HCT116 (cell line): ENCODE results near the gene CPTP.
A peak's percentile ranks its signal among the peaks of the same experiment; 100 is the strongest.

Source experiments
- ATF3 ChIP-seq: IDR thresholded peaks from 2 replicates; pipeline ENCODE4 v1.6.1; 2012
- CTCF ChIP-seq, 3 experiments: fragments of 200-600 bp in 1 of 3; sonication (generic) in 1 of 3; IDR thresholded peaks in 2 of 3; conservative IDR thresholded peaks in 1 of 3; 2 replicates each; pipeline ENCODE4 v1.5.1; 2012 to 2017; ENCODE audit warnings: low read depth in 2 of 3, low read length in 2 of 3, antibody characterized with exemption in 1 of 3, borderline replicate concordance in 1 of 3, control low read depth in 1 of 3, mild to moderate bottlenecking in 1 of 3, mixed read lengths in 1 of 3, mixed run types in 1 of 3, moderate library complexity in 1 of 3; ENCODE audit not compliant: insufficient read depth in 1 of 3
- EZH2 ChIP-seq: fragments of 200-600 bp; sonication (generic); IDR thresholded peaks from 2 replicates; pipeline ENCODE4 v1.6.1; 2017; ENCODE audit warnings: antibody characterized with exemption, mixed run types
- JUND ChIP-seq: IDR thresholded peaks from 2 replicates; pipeline ENCODE4 v1.6.1; 2012
- POLR2A ChIP-seq: IDR thresholded peaks from 2 replicates; pipeline ENCODE4 v1.7.0; 2011; ENCODE audit warnings: borderline replicate concordance; ENCODE audit not compliant: insufficient read depth, insufficient read length; ENCODE audit errors: extremely low read depth
- POLR2AphosphoS5 ChIP-seq: IDR thresholded peaks from 2 replicates; pipeline ENCODE4 v1.6.1; 2011; ENCODE audit warnings: mild to moderate bottlenecking, low read depth, low read length, moderate library complexity
- RAD21 ChIP-seq: IDR thresholded peaks from 2 replicates; pipeline ENCODE4 v1.6.1; 2012; ENCODE audit warnings: low read depth, mild to moderate bottlenecking
- REST ChIP-seq: IDR thresholded peaks from 2 replicates; pipeline ENCODE4 v1.6.1; 2012; ENCODE audit warnings: low read depth
- SIN3A ChIP-seq: IDR thresholded peaks from 2 replicates; pipeline ENCODE4 v1.6.1; 2012; ENCODE audit warnings: low read depth
- SP1 ChIP-seq: IDR thresholded peaks from 2 replicates; pipeline ENCODE4 v1.6.1; 2012; ENCODE audit warnings: low read depth
- SRF ChIP-seq: IDR thresholded peaks from 2 replicates; pipeline ENCODE4 v1.6.1; 2012; ENCODE audit warnings: low read depth
- YY1 ChIP-seq: IDR thresholded peaks from 2 replicates; pipeline ENCODE4 v1.6.1; 2011; ENCODE audit warnings: low read length, low read depth, moderate library complexity, mild to moderate bottlenecking; ENCODE audit not compliant: insufficient replicate concordance; ENCODE audit errors: extremely low read depth
- ZBTB33 ChIP-seq: IDR thresholded peaks from 2 replicates; pipeline ENCODE4 v1.6.1; 2011; ENCODE audit warnings: mild to moderate bottlenecking, low read length, moderate library complexity; ENCODE audit not compliant: insufficient replicate concordance; ENCODE audit errors: extremely low read depth
- ZFX ChIP-seq: fragments of 450-650 bp; IDR thresholded peaks from 2 replicates; pipeline ENCODE4 v1.6.1; 2017

DNA sequence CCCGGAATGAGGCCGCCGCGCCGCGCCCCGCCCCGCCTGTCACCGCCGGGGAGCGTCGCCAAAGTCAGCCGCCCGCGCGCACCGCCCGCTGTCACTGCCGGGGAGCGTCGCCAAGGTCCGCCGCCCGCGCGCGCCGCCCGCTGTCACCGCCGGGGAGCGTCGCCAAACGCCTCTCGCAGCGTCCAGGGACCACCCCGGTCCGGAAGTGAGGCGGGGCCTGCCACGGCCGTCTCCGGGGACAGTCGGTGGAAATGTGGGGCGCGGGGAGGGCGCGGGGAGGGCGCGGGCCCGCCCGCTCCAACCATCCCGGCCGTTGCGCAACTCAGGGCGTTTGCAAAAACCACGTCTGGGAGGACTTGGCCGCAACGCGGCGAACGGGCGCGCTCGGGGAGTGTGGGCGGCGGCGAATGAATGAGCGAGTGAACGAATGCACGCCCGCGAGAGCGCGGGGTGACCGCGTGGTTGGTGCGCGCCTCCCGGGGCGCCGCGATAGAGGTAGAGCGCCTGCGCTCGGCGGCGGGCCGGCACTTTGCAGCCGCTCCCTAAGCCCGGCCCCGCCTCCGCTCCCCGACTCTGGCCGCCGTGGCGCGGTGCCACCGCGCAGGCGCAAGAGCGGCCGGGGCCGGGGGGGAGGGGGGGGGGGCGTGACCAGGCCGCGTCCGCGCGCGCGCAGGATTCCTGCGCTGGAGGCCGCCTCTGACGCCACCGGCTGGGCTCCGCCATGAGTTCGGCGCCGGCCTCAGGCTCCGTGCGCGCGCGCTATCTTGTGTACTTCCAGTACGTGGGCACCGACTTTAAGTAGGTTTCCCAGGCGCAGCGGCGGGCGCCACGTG is 16.5 kb upstream of the CPTP start, which contains the start of the genes ACAP3 and PUSL1:
- TF ChIP-seq CTCF (IDR thresholded peaks at IDR 0.05 in 2 of 3, conservative IDR thresholded peaks at IDR 0.05 in 1 of 3; ENCODE audit: borderline replicate concordance in 1 of 3, insufficient read depth in 1 of 3, low read depth in 2 of 3, low read length in 2 of 3) = no peak
- TF ChIP-seq RAD21 = no peak
- no peak for TF ChIP-seq SRF
- no peak for TF ChIP-seq ZBTB33
- no peak for TF ChIP-seq ATF3
- no peak for TF ChIP-seq REST
- no peak for TF ChIP-seq JUND
- TF ChIP-seq POLR2A = no peak
- TF ChIP-seq SP1 = no peak
- no peak for TF ChIP-seq EZH2
- TF ChIP-seq YY1 = peak; percentile 62
- peak; percentile 66 for TF ChIP-seq POLR2AphosphoS5
- no peak for TF ChIP-seq ZFX
- no peak for TF ChIP-seq SIN3A
